CD14-positive monocyte (primary cell): ENCODE measurements around the gene TRPM8. TPM values are rescaled to one million over a fixed set of nuclear protein-coding genes. Genes with fewer than 3 reads are reported as not detected.

Source experiments
- DNase-seq, 3 donors: peaks; one replicate each; pipeline ENCODE4 v3.0.0-alpha.2; 2011 to 2022
- H2AFZ ChIP-seq: 2 replicates; pipeline ENCODE4 v1.6.0; 2012; ENCODE audit warnings: mild to moderate bottlenecking, low read depth, low read length, inconsistent platforms; ENCODE audit not compliant: insufficient read depth, poor library complexity, severe bottlenecking
- H3K27ac ChIP-seq, 2 donors: 1 replicate in 1 of 2; 2 replicates in 1 of 2; pipeline ENCODE4 v1.5.1; 2012 to 2013; ENCODE audit warnings: low read length in 2 of 2, control low read depth in 1 of 2, inconsistent platforms in 1 of 2, low read depth in 1 of 2, mild to moderate bottlenecking in 1 of 2
- H3K27me3 ChIP-seq, 2 donors: one replicate each; pipeline versions ENCODE4 v1.6.0 to v1.6.1; 2011 to 2013; ENCODE audit warnings: low read length in 2 of 2; ENCODE audit not compliant: control insufficient read depth in 2 of 2, insufficient read depth in 2 of 2
- H3K36me3 ChIP-seq, 2 donors: replicated peaks in 1 of 2; 1 replicate in 1 of 2; 2 replicates in 1 of 2; pipeline versions ENCODE4 v1.5.1 to v1.6.1; 2012 to 2013; ENCODE audit warnings: low read length in 2 of 2, control low read depth in 1 of 2, inconsistent platforms in 1 of 2, mild to moderate bottlenecking in 1 of 2; ENCODE audit not compliant: insufficient read depth in 2 of 2, control insufficient read depth in 1 of 2
- H3K4me1 ChIP-seq, 2 donors: 1 replicate in 1 of 2; 2 replicates in 1 of 2; pipeline versions ENCODE4 v1.5.1 to v1.6.1; 2012 to 2013; ENCODE audit warnings: low read length in 2 of 2, control low read depth in 1 of 2, inconsistent platforms in 1 of 2, mild to moderate bottlenecking in 1 of 2, moderate library complexity in 1 of 2; ENCODE audit not compliant: insufficient read depth in 2 of 2, control insufficient read depth in 1 of 2
- H3K4me2 ChIP-seq: replicated peaks from 2 replicates; pipeline ENCODE3; 2012; ENCODE audit warnings: low read length, moderate library complexity, mild to moderate bottlenecking; ENCODE audit not compliant: poor library complexity, severe bottlenecking; ENCODE audit errors: extremely low read depth
- H3K4me3 ChIP-seq, 3 experiments: fragments of 200-600 bp in 1 of 3; sonication (generic) in 1 of 3; replicated peaks in 1 of 3; 1 replicate in 2 of 3; 2 replicates in 1 of 3; pipeline ENCODE4 v1.5.1; 2011 to 2013; ENCODE audit warnings: low read length in 3 of 3, mild to moderate bottlenecking in 3 of 3, control low read depth in 2 of 3, low read depth in 2 of 3, inconsistent platforms in 1 of 3, moderate library complexity in 1 of 3
- H3K79me2 ChIP-seq: 2 replicates; pipeline ENCODE4 v1.6.0; 2012; ENCODE audit warnings: mild to moderate bottlenecking, control low read depth, inconsistent platforms, low read length, moderate library complexity; ENCODE audit not compliant: insufficient read depth
- H3K9ac ChIP-seq: 2 replicates; pipeline ENCODE4 v1.6.0; 2017; ENCODE audit warnings: low read length, mild to moderate bottlenecking; ENCODE audit not compliant: insufficient read depth, poor library complexity, severe bottlenecking
- H3K9me3 ChIP-seq, 2 donors: replicated peaks in 1 of 2; 1 replicate in 1 of 2; 2 replicates in 1 of 2; pipeline versions ENCODE4 v1.5.1 to v1.6.1; 2012 to 2013; ENCODE audit warnings: low read length in 2 of 2, control low read depth in 1 of 2; ENCODE audit not compliant: control insufficient read depth in 1 of 2, insufficient read depth in 1 of 2
- H4K20me1 ChIP-seq: 2 replicates; pipeline ENCODE4 v1.6.0; 2012; ENCODE audit warnings: mild to moderate bottlenecking, low read length, control low read depth, moderate library complexity; ENCODE audit not compliant: insufficient read depth
- H3K27ac Mint-ChIP-seq, 7 donors: one replicate each; pipeline ENCODE4 v1.8.0; 2020; ENCODE audit warnings: mild to moderate bottlenecking in 7 of 7, mixed read lengths in 7 of 7, moderate library complexity in 6 of 7, inconsistent platforms in 2 of 7
- H3K27me3 Mint-ChIP-seq, 3 donors: one replicate each; pipeline ENCODE4 v1.8.0; 2021 to 2022; ENCODE audit warnings: low read depth in 3 of 3, mild to moderate bottlenecking in 3 of 3, mixed read lengths in 3 of 3, moderate library complexity in 3 of 3, inconsistent platforms in 1 of 3
- H3K36me3 Mint-ChIP-seq, 2 donors: one replicate each; pipeline ENCODE4 v1.8.0; 2020; ENCODE audit warnings: mixed read lengths in 2 of 2, inconsistent platforms in 1 of 2, mild to moderate bottlenecking in 1 of 2
- H3K4me1 Mint-ChIP-seq: one replicate; pipeline ENCODE4 v1.8.0; 2020; ENCODE audit warnings: mild to moderate bottlenecking, mixed read lengths
- H3K4me3 Mint-ChIP-seq, 2 donors: one replicate each; pipeline ENCODE4 v1.8.0; 2020; ENCODE audit warnings: mild to moderate bottlenecking in 2 of 2, mixed read lengths in 2 of 2, moderate library complexity in 1 of 2
- H3K9me3 Mint-ChIP-seq, 7 donors: one replicate each; pipeline ENCODE4 v1.8.0; 2020 to 2022; ENCODE audit warnings: mixed read lengths in 7 of 7, mild to moderate bottlenecking in 6 of 7, moderate library complexity in 6 of 7, inconsistent platforms in 2 of 7
- CTCF ChIP-seq: fragments of 200-600 bp; IDR thresholded peaks from one replicate; pipeline ENCODE4 v1.8.0; 2022; ENCODE audit warnings: antibody characterized with exemption, mild to moderate bottlenecking
- WGBS: methylation state at CpG from one replicate; pipeline ENCODE4 v1.1.5; 2013; ENCODE audit warnings: missing lambda C conversion rate; ENCODE audit not compliant: insufficient coverage; 5-methylcytosine and 5-hydroxymethylcytosine counted together
- intact Hi-C, 2 donors: fragments of 100-400 bp; cut with micrococcal nuclease; formaldehyde crosslinking; loops; one replicate each; pipeline versions ENCODE4 v1.15.0 to v1.15.1; 2023
- polyA plus RNA-seq, 3 donors: library from polyadenylated mRNA; depleted of rRNA in 1 of 3; unstranded in 2 of 3; stranded (reverse) in 1 of 3; fragments of 300-500 nt in 2 of 3; fragments of >200 nt in 1 of 3; fragmentation: Illumina TruSeq in 2 of 3; gene quantifications; 1 replicate in 2 of 3; 2 replicates in 1 of 3; pipeline ENCODE4 v1.2.3, GENCODE V29; 2012 to 2021

TRPM8 gene
- polyA plus RNA-seq, 3 donors = not detected

GRCh38 chr2:233989221-233989858 is 72.2 kb downstream of the TRPM8 start:
- Mint-ChIP-seq H3K36me3 (no peaks in the 10 kb centered on the region), H3K4me3 (no peak overlapping the region), H3K27me3 (peaks cover 3 to 18% (median 5%) of the 10 kb centered on the region in 3 donors), H3K4me1 (no peaks in the 10 kb centered on the region), H3K9me3 (peaks cover 0 to 3% (median 0%) of the 10 kb centered on the region in 7 donors), H3K27ac (no peak overlapping the region)
- H3K79me2 ChIP-seq = no peaks in the 10 kb centered on the region
- no peak overlapping the region for H3K4me2 ChIP-seq
- no peak for TF ChIP-seq CTCF
- no peaks in the 10 kb centered on the region for H3K4me1 ChIP-seq
- no peaks in the 10 kb centered on the region for H3K36me3 ChIP-seq
- H2AFZ ChIP-seq = no peak overlapping the region
- H4K20me1 ChIP-seq = no peaks in the 10 kb centered on the region
- H3K9ac ChIP-seq = no peak overlapping the region
- intact Hi-C loops = no loop called here
- no peaks in the 10 kb centered on the region for H3K9me3 ChIP-seq
- no peak overlapping the region for H3K4me3 ChIP-seq
- H3K27ac ChIP-seq = no peak overlapping the region
- no peaks in the 10 kb centered on the region for H3K27me3 ChIP-seq
- no peak for DNase-seq
- WGBS = 90% methylated on average over 8 of the region's 13 CpGs

DNA sequence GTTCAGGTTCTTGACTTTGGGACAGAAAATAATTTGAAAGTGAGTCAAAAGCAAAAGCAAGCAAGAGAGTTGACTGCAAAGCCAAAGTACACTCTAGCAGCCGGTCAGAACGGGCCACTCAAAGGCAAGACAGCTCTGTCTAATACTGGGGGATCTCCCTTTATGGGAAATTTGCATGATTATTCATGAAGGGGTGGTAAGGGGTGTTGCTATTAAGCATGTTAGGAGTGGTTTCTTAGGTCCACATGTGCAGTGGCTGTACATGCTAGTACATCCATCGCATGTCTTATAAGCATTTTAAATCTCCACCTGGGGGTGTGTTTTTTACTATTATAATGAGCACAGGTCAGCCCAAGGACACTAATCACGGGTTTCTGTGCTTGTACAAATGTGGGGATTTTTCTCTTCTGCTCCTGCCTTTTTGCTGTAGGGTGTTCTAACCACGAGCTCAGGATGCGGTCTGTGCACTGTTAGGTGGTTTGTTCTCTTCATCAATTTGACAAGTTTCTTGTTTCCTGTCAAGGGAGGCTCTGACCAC is 73.2 kb downstream of the TRPM8 start:
- Histone ChIP-seq H3K4me1 (no peaks in the 10 kb centered on the region), H3K9me3 (no peaks in the 10 kb centered on the region), H3K9ac (no peak overlapping the region), H3K36me3 (no peaks in the 10 kb centered on the region), H3K27me3 (no peaks in the 10 kb centered on the region), H3K4me2 (no peak overlapping the region), H3K27ac (no peak overlapping the region), H4K20me1 (no peaks in the 10 kb centered on the region), H3K4me3 (no peak overlapping the region), H3K79me2 (no peaks in the 10 kb centered on the region), H2AFZ (no peak overlapping the region)
- DNase-seq = no peak
- no peaks in the 10 kb centered on the region for H3K36me3 Mint-ChIP-seq
- peaks cover 0 to 17% (median 5%) of the 10 kb centered on the region in 3 donors for H3K27me3 Mint-ChIP-seq
- intact Hi-C loops = no loop called here
- no peak for TF ChIP-seq CTCF
- H3K4me1 Mint-ChIP-seq = no peaks in the 10 kb centered on the region
- 83% methylated on average over 2 of the region's 6 CpGs for WGBS
- no peak overlapping the region for H3K4me3 Mint-ChIP-seq
- H3K27ac Mint-ChIP-seq = no peak overlapping the region
- peaks cover 0 to 2% (median 0%) of the 10 kb centered on the region in 7 donors for H3K9me3 Mint-ChIP-seq
